Germinal center (tissue), 1 donor: ENCODE results near the gene FXYD5.

Experiments used
- DNase-seq: peaks from one replicate; pipeline ENCODE4 v3.0.0; 2012; ENCODE audit warnings: mixed read lengths, low spot score

Gene FXYD5

DNA sequence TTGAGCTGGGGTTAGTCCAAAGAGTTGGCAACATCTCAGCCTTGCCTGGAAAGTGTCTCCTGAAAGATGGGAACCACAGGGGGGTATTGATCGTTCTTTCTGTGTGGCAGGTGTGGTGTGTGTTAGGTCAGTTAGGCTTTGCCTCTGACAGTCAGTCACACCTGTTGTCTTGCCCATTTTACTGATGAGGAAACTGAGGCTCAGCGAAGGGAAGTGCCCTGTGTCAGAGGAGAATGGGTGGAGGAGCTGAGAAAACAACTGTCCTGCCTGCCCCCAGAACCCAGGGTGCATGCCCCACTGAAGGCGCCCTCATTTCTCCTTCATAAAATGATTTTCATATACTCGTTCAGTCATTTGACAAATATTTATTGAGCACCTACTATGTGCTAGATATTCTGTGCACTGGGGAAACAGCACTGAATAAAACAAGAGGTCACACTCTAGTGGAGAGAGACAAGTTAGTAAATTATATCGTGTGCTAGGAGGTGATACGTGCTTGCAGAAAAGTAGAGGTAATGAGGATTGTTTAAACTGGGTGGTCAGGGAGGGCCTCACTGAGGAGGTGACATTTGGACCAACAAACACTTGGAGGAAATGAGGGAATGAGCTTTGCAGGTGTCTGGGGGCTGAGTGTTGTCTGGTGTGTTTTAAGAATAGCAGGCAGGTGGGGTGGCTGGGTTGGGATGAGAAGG, 1.6 kb downstream of the FXYD5 start:
- DNase-seq, result no peak

GRCh38 chr19:35156673-35157014, 2.1 kb downstream of the FXYD5 start:
- no peak for DNase-seq

GRCh38 chr19:35157431-35157830, 2.9 kb downstream of the FXYD5 start:
- DNase-seq, result no peak

DNA sequence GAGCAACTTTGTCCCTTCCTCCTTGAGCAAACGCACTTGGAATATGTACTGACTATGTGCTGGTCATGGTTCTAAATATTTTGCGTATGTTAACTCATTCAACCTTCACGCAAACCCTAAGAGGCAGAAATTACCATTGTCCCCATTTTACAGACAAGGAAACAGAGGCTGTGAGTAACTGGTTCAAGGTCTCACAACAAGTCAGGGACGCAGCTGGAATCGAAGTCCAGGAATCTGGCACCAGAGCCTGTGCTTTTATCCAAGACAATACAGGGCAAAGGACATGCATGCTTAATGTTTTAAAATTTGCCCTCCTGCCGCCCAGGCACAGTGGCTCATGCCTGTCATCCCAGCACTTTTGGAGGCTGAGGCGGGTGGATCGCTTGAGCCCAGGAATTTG, 5.1 kb downstream of the FXYD5 start:
- DNase-seq, result no peak

DNA sequence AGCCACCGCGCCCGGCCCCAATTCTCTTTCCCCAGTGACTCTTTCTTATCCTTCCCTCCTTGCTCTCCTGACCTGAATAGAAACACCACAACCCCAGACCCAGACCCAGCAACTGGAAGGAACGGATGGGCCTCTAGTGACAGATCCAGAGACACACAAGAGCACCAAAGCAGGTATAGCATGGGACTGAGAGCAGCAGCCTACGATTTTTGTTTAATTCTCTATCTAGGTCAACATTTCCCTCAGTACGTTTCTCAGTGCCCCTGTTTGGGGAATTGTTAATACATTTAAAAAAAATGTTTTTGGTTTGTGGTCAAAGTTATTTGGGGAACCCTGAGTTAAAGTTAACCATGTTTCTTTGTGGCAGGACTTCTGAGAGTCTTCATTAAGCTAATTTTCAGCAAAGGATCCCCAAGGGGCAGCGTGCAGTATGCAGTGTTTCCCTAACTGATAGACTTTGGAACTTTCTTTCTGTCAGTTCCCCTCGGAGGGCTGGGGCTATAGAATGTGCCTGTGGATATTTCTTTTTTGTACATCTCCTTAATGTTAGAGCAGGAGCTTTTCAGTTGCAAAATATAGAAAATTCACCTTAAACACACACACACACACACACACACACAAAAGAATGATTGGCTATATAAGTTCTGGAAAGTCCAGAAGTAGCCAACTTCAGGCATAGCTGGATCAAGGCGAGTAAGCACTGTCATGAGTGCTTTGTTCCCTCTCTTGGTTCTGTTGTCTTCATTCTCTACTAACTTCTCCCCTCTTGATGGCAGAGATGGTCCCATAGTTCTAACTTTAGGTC, 6.3 kb downstream of the FXYD5 start:
- DNase-seq, result no peak

- no peak for DNase-seq
These were observed 6.9 kb downstream of the FXYD5 start for GRCh38 chr19:35161434-35161743.

DNA sequence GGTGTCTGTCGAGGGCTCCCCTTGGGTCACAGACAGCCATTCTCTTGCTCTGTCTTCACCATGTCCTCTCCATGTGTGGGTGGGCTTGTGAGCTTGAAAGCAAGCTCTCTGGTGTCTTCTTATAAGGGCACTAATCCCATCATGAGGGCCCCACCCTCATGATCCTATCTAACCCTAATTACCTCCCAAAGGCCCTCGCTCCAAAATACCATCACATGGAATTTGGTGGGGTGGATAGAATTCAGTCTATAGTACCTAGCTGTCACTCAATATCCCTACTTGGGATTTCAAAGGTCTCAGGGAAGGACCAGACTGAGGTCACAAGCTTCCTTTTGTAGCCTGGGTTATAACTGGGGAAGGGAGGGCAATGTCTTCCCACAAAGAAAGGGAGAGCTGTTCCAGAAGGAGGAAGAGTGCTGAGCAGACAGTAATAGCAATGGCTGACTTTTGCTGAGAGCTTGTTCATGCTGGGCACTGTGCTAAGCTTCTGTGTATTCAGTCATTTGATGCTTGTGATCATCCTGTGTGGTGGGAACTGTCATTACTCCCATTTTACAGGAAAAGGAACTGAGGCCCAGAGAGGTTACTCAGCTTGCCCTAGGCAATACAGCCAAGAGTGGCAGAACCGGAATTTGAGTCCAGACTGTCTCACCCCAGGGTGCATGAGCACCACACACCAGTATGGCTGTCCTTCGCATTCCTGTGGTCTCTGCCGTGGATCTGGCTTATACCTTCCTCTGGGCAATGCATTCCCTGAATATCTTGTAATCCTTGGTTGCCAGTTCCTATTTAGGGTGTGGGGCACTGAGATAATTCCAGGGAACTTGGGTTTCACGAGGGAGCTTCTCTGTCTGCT, 8.2 kb downstream of the FXYD5 start:
- no peak for DNase-seq

DNA sequence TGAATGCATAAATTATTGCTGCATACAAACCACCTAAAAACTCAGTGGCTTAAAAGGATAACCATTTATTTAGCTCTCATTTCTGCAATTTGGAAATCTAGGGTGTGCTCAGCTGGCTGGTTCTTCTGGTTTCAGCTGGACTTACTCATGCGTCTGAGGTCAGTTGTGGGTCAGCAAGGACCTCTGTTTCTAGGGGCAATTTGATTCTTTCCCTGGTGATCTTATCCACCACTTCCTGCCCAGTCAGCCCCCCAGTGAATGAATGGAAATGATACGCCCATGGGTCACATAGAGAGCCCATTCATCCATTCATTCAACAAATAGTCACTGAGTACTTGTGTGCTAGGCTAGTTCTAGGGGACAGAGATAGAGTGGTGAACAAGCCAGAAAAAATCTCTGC, 9.9 kb downstream of the FXYD5 start:
- no peak for DNase-seq

DNA sequence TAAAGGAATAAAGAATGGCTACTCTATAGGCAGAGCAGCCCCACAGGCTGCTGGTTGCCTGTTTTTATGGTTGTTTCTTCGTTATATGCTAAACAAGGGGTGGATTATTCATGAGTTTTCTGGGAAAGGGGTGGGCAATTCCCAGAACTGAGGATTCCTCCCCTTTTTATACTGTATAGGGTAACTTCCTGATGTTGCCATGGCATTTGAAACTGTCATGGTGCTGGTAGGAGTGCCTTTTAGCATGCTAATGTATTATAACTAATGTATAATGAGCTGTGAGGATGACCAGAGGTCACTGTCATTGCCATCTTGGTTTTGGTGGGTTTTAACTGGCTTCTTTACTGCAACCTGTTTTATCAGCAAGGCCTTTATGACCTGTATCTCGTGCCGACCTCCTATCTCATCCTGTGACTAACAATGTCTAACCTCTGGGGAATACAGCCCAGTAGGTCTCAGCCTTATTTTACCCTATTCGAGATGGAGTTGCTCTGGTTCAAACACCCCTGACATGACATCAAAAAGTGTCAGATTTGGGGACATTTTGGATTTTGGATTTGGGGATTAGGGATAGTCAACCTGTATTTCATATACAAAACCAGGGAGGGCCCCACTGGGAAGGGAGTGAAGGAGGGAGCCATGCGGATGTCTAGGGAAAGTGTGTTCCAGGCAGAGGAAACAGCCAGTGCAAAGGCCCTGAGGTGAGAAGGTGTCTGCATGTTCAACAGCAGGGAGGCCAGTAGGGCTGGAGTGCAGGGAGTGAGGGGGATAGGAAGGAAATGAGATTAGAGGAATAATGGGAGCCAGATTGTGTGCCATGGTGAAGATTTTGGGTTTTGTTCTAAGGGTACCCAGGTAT, 10.9 kb downstream of the FXYD5 start:
- no peak for DNase-seq

- DNase-seq, result no peak
These were observed 11.8 kb downstream of the FXYD5 start for GRCh38 chr19:35166100-35167063.

- DNase-seq, result no peak
These were observed 12.9 kb downstream of the FXYD5 start for GRCh38 chr19:35167251-35168119.

GRCh38 chr19:35168196-35168595, 13.7 kb downstream of the FXYD5 start:
- DNase-seq, result no peak

GRCh38 chr19:35169221-35169995, 14.9 kb downstream of the FXYD5 start:
- DNase-seq, result no peak

DNA sequence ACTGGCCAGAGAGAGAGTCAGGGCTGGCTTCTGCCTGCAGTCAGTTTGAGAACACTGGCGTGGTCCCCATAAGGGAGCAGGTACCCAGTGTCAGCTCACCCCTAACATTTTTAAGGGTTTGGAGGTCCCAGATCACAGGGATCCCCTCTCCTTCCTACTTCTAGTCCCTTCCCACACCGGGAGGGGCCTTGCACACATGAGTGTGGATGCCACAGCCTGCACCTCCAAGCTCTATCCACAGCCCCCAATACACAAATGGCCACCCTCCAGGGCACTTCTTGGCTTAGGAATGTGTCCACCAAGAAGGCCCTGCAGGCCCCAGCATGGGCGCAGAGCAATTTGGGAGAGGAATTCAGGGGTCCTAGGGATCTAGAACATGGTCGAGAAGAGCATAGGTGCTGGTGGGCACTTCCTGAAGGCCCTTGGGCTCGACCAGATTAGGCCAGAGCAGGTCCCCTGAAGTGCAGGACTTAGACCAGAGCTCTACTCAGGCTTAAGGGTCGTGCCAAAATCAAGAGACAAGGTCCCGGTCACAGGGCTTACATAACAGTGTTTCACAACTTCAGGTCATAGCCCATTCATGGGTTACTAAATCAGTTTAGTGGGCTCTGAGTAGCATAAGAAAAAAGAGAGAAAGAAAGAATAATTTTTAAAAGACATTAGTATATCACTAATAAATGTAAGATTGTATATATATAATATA, 16.0 kb downstream of the FXYD5 start:
- no peak for DNase-seq

GRCh38 chr19:35171730-35172129, 17.2 kb downstream of the FXYD5 start:
- no peak for DNase-seq

- no peak for DNase-seq
These were observed 19.7 kb downstream of the FXYD5 start for GRCh38 chr19:35174226-35174625.

- DNase-seq, result no peak
These were observed 21.6 kb downstream of the FXYD5 start for GRCh38 chr19:35176181-35176570.
